ENCODE data around the gene CUEDC2. TPM values are rescaled to one million over a fixed set of nuclear protein-coding genes. Genes with fewer than 3 reads are reported as not detected.

CUEDC2 gene
- total RNA-seq, 1 donor from 2014 or later, result 72.9 TPM

DNA sequence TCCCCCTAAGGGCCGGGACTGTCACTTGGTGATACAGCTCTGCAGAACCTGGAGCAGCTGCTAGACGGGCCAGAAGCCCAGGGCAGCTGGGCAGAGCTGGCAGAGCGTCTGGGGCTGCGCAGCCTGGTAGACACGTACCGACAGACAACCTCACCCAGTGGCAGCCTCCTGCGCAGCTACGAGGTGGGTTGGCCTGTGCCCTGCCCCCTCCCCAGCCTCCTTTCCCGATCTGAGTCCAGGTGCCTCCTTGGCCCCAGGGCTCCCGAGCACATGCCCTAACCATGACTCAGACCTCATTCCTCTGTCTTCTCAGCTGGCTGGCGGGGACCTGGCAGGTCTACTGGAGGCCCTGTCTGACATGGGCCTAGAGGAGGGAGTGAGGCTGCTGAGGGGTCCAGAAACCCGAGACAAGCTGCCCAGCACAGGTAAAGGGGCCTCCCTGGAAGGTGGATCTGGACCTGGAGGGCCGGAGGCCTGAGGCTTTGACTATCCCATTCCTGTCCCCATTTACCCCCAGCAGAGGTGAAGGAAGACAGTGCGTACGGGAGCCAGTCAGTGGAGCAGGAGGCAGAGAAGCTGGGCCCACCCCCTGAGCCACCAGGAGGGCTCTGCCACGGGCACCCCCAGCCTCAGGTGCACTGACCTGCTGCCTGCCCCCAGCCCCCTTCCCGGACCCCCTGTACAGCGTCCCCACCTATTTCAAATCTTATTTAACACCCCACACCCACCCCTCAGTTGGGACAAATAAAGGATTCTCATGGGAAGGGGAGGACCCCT lies 30.5 kb downstream of the CUEDC2 start:
- no peaks in the 10 kb centered on the region for H3K36me3 Mint-ChIP-seq (ENCODE audit: low read depth, unreplicated experiment)
- no peaks in the 10 kb centered on the region for H3K9me3 Mint-ChIP-seq (ENCODE audit: unreplicated experiment)
- DNase-seq (ENCODE audit: low spot score), result no peak
- H3K27ac Mint-ChIP-seq (ENCODE audit: unreplicated experiment), result no peak overlapping the region
- H3K4me3 Mint-ChIP-seq (ENCODE audit: unreplicated experiment), result no peak overlapping the region
- TF ChIP-seq, protein P1, sequence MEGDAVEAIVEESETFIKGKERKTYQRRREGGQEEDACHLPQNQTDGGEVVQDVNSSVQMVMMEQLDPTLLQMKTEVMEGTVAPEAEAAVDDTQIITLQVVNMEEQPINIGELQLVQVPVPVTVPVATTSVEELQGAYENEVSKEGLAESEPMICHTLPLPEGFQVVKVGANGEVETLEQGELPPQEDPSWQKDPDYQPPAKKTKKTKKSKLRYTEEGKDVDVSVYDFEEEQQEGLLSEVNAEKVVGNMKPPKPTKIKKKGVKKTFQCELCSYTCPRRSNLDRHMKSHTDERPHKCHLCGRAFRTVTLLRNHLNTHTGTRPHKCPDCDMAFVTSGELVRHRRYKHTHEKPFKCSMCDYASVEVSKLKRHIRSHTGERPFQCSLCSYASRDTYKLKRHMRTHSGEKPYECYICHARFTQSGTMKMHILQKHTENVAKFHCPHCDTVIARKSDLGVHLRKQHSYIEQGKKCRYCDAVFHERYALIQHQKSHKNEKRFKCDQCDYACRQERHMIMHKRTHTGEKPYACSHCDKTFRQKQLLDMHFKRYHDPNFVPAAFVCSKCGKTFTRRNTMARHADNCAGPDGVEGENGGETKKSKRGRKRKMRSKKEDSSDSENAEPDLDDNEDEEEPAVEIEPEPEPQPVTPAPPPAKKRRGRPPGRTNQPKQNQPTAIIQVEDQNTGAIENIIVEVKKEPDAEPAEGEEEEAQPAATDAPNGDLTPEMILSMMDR (IDR thresholded peaks at IDR 0.05; ENCODE audit: unreplicated experiment), result no peak
- H3K4me1 Mint-ChIP-seq (ENCODE audit: unreplicated experiment), result no peaks in the 10 kb centered on the region
- H3K27me3 Mint-ChIP-seq (ENCODE audit: unreplicated experiment), result peaks cover 21% of the 10 kb centered on the region

GRCh38 chr10:102401342-102401654 lies 31.1 kb downstream of the CUEDC2 start:
- TF ChIP-seq, protein P1 (IDR thresholded peaks at IDR 0.05; ENCODE audit: unreplicated experiment), result no peak
- H3K4me3 Mint-ChIP-seq (ENCODE audit: unreplicated experiment), result no peak overlapping the region
- no peaks in the 10 kb centered on the region for H3K9me3 Mint-ChIP-seq (ENCODE audit: unreplicated experiment)
- H3K27ac Mint-ChIP-seq (ENCODE audit: unreplicated experiment), result no peak overlapping the region
- H3K27me3 Mint-ChIP-seq (ENCODE audit: unreplicated experiment), result peaks cover 20% of the 10 kb centered on the region
- no peaks in the 10 kb centered on the region for H3K4me1 Mint-ChIP-seq (ENCODE audit: unreplicated experiment)
- no peaks in the 10 kb centered on the region for H3K36me3 Mint-ChIP-seq (ENCODE audit: low read depth, unreplicated experiment)
- DNase-seq (ENCODE audit: low spot score), result no peak

- no peak overlapping the region for H3K27ac Mint-ChIP-seq (ENCODE audit: unreplicated experiment)
- no peaks in the 10 kb centered on the region for H3K4me1 Mint-ChIP-seq (ENCODE audit: unreplicated experiment)
- H3K9me3 Mint-ChIP-seq (ENCODE audit: unreplicated experiment), result no peaks in the 10 kb centered on the region
- no peaks in the 10 kb centered on the region for H3K36me3 Mint-ChIP-seq (ENCODE audit: low read depth, unreplicated experiment)
- no peak overlapping the region for H3K4me3 Mint-ChIP-seq (ENCODE audit: unreplicated experiment)
- H3K27me3 Mint-ChIP-seq (ENCODE audit: unreplicated experiment), result peaks cover 17% of the 10 kb centered on the region
- no peak for DNase-seq (ENCODE audit: low spot score)
- TF ChIP-seq, protein P1 (IDR thresholded peaks at IDR 0.05; ENCODE audit: unreplicated experiment), result no peak
These were observed 31.6 kb downstream of the CUEDC2 start for GRCh38 chr10:102400598-102401341.

- Mint-ChIP-seq H3K27me3 (ENCODE audit: unreplicated experiment) (peaks cover 17% of the 10 kb centered on the region), H3K9me3 (ENCODE audit: unreplicated experiment) (no peaks in the 10 kb centered on the region), H3K27ac (ENCODE audit: unreplicated experiment) (no peak overlapping the region), H3K36me3 (ENCODE audit: low read depth, unreplicated experiment) (no peaks in the 10 kb centered on the region), H3K4me1 (ENCODE audit: unreplicated experiment) (no peaks in the 10 kb centered on the region), H3K4me3 (ENCODE audit: unreplicated experiment) (no peak overlapping the region)
- no peak for DNase-seq (ENCODE audit: low spot score)
- TF ChIP-seq, protein P1 (IDR thresholded peaks at IDR 0.05; ENCODE audit: unreplicated experiment), result no peak
These were observed 32.3 kb downstream of the CUEDC2 start for GRCh38 chr10:102400076-102400475.
